ENCODE results near the gene ARV1. TPM values are rescaled to one million over a fixed set of nuclear protein-coding genes. Genes with fewer than 3 reads are reported as not detected.

The ARV1 gene
- total and polyA plus RNA-seq, 2 experiments from 2014 or later = 10.4 to 20.0 TPM

DNA sequence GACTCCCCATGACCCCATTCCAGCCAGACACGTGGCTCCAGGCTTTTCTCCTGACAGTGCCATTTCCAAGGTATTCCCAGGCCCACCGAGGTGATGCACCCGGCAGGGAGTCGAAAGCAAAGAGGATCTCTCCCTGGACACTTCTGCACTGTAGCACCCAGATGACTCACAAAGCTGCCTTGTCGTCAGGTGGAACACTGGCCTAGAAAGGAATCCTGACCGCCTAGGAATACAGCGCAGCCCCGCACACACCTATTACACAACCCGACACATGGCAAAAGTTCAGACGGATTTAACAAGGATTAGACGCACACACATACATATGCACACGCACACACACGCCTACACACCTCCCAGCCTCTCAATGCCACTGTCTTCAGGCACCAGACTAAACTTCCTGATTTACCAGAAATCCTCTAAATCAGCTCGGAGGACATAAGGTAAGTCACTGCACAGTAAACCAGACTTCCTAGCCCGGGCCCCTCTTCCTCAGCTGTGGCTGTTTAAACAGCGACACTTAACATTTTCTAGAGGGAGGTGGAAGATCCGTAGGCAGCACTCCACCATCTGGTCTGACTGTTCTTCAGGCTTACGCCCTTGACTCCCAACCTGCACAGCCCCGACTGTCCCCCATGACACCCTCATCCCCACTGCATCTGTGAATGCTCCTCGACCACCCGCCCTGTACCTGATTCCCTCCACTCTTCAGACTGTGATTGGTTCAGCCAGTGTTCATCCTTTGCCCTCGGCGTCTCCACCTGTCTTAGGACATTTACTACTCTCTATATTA lies 48.4 kb downstream of the ARV1 start (continued):
- TF ChIP-seq ZNF114 (CRISPR knock-in tag; IDR thresholded peaks at IDR 0.05) = no peak
- TF ChIP-seq JUNB (IDR thresholded peaks at IDR 0.05; ENCODE audit: unreplicated experiment) = no peak
- no peak for TF ChIP-seq STAT1 (IDR thresholded peaks at IDR 0.05; ENCODE audit: unreplicated experiment)
- no peak for TF ChIP-seq EZH2phosphoT487 (IDR thresholded peaks at IDR 0.05; ENCODE audit: unreplicated experiment)
- TF ChIP-seq, protein P1, sequence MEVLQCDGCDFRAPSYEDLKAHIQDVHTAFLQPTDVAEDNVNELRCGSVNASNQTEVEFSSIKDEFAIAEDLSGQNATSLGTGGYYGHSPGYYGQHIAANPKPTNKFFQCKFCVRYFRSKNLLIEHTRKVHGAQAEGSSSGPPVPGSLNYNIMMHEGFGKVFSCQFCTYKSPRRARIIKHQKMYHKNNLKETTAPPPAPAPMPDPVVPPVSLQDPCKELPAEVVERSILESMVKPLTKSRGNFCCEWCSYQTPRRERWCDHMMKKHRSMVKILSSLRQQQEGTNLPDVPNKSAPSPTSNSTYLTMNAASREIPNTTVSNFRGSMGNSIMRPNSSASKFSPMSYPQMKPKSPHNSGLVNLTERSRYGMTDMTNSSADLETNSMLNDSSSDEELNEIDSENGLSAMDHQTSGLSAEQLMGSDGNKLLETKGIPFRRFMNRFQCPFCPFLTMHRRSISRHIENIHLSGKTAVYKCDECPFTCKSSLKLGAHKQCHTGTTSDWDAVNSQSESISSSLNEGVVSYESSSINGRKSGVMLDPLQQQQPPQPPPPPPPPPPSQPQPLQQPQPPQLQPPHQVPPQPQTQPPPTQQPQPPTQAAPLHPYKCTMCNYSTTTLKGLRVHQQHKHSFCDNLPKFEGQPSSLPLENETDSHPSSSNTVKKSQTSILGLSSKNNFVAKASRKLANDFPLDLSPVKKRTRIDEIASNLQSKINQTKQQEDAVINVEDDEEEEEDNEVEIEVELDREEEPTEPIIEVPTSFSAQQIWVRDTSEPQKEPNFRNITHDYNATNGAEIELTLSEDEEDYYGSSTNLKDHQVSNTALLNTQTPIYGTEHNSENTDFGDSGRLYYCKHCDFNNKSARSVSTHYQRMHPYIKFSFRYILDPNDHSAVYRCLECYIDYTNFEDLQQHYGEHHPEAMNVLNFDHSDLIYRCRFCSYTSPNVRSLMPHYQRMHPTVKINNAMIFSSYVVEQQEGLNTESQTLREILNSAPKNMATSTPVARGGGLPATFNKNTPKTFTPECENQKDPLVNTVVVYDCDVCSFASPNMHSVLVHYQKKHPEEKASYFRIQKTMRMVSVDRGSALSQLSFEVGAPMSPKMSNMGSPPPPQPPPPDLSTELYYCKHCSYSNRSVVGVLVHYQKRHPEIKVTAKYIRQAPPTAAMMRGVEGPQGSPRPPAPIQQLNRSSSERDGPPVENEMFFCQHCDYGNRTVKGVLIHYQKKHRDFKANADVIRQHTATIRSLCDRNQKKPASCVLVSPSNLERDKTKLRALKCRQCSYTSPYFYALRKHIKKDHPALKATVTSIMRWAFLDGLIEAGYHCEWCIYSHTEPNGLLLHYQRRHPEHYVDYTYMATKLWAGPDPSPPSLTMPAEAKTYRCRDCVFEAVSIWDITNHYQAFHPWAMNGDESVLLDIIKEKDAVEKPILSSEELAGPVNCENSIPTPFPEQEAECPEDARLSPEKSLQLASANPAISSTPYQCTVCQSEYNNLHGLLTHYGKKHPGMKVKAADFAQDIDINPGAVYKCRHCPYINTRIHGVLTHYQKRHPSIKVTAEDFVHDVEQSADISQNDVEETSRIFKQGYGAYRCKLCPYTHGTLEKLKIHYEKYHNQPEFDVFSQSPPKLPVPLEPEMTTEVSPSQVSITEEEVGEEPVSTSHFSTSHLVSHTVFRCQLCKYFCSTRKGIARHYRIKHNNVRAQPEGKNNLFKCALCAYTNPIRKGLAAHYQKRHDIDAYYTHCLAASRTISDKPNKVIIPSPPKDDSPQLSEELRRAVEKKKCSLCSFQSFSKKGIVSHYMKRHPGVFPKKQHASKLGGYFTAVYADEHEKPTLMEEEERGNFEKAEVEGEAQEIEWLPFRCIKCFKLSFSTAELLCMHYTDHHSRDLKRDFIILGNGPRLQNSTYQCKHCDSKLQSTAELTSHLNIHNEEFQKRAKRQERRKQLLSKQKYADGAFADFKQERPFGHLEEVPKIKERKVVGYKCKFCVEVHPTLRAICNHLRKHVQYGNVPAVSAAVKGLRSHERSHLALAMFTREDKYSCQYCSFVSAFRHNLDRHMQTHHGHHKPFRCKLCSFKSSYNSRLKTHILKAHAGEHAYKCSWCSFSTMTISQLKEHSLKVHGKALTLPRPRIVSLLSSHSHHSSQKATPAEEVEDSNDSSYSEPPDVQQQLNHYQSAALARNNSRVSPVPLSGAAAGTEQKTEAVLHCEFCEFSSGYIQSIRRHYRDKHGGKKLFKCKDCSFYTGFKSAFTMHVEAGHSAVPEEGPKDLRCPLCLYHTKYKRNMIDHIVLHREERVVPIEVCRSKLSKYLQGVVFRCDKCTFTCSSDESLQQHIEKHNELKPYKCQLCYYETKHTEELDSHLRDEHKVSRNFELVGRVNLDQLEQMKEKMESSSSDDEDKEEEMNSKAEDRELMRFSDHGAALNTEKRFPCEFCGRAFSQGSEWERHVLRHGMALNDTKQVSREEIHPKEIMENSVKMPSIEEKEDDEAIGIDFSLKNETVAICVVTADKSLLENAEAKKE (CRISPR knock-in tag; IDR thresholded peaks at IDR 0.05) = no peak
- TF ChIP-seq ETS1 (IDR thresholded peaks at IDR 0.05) = no peak

DNA sequence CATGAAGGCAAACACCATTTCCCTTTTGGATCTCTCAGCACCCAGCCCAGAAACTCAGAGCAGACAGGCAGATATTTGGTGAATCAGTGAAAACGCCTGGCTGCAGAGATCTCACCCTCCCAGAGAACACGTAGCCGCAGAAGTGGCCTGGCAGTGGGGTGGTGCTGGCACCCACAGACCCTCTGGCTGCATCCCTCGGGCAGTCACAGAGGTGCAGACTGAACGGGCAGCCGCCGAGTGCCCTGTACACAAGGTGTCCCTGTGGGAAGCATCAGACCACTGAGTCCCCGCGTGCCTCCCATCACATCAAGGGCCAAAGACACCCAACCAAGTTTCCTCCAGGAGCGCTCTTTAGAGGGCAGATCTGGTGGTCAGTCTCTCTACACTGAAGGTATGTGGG lies 49.1 kb downstream of the ARV1 start:
- Histone ChIP-seq H2AFZ (no peak overlapping the region), H3K4me3 (no peak overlapping the region), H3K79me2 (replicated peaks; ENCODE audit: insufficient read depth) (no peaks in the 10 kb centered on the region), H3K27me3 (ENCODE audit: insufficient read depth) (no peaks in the 10 kb centered on the region), H3K9me2 (ENCODE audit: insufficient read depth) (no peaks in the 10 kb centered on the region), H3K4me1 (ENCODE audit: insufficient read depth) (no peaks in the 10 kb centered on the region), H3F3A (replicated peaks; ENCODE audit: low read depth) (no peaks in the 10 kb centered on the region), H4K20me1 (replicated peaks; ENCODE audit: insufficient read depth) (no peaks in the 10 kb centered on the region; the same call in 1 of the 2 replicates), H3K36me3 (ENCODE audit: insufficient read depth) (no peaks in the 10 kb centered on the region), H3K27ac (ENCODE audit: low read depth) (no peak overlapping the region), H3K4me2 (no peak overlapping the region)
- DNase-seq (ENCODE audit: low spot score) (no peak), ATAC-seq (no peak; the same call in 2 of the 3 replicates)
- Mint-ChIP-seq H3K27ac (no peak overlapping the region), H3K4me3 (no peak overlapping the region), H3K9me3 (no peaks in the 10 kb centered on the region), H3K27me3 (ENCODE audit: insufficient read depth, low read depth, poor library complexity) (peaks cover 14% of the 10 kb centered on the region), H3K4me1 (peaks cover 8% of the 10 kb centered on the region), H3K36me3 (ENCODE audit: low read depth) (no peaks in the 10 kb centered on the region)
- TF ChIP-seq STAT1 (IDR thresholded peaks at IDR 0.05; ENCODE audit: unreplicated experiment) = no peak
- TF ChIP-seq EZH2phosphoT487 (IDR thresholded peaks at IDR 0.05; ENCODE audit: unreplicated experiment) = no peak
- TF ChIP-seq, protein P1 (CRISPR knock-in tag; IDR thresholded peaks at IDR 0.05) = no peak
- no peak for TF ChIP-seq ZNF114 (CRISPR knock-in tag; IDR thresholded peaks at IDR 0.05)

Data from GM23338 (cell line).